ENCODE results near the gene EML6.

DNA sequence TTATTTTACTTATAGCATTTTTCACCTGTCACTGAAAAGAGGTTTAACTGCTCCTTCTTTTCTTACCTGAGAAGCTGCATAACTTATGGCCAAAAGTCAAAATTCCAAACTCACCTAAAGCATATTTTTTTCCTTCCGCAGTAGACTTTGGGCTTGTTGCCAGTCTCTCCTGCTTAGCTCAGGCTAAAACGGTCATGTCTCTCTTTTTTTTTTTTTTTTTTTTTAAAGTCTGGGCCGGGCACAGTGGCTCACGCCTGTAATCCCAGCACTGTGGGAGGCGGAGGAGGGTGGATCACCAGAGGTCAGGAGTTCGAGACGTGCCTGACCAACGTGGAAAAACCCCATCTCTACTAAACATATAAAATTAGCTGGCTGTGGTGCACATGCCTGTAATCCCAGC is 213.3 kb downstream of the EML6 start:
- TF ChIP-seq, protein P1, sequence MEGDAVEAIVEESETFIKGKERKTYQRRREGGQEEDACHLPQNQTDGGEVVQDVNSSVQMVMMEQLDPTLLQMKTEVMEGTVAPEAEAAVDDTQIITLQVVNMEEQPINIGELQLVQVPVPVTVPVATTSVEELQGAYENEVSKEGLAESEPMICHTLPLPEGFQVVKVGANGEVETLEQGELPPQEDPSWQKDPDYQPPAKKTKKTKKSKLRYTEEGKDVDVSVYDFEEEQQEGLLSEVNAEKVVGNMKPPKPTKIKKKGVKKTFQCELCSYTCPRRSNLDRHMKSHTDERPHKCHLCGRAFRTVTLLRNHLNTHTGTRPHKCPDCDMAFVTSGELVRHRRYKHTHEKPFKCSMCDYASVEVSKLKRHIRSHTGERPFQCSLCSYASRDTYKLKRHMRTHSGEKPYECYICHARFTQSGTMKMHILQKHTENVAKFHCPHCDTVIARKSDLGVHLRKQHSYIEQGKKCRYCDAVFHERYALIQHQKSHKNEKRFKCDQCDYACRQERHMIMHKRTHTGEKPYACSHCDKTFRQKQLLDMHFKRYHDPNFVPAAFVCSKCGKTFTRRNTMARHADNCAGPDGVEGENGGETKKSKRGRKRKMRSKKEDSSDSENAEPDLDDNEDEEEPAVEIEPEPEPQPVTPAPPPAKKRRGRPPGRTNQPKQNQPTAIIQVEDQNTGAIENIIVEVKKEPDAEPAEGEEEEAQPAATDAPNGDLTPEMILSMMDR (IDR thresholded peaks at IDR 0.05; ENCODE audit: low read depth, low read length), result no peak
- no peak for TF ChIP-seq EZH2phosphoT487 (IDR thresholded peaks at IDR 0.05; ENCODE audit: low read depth)
